GM15510 (cell line): Measurements from ENCODE around the gene PTRH1.

Source experiments
- POLR2A ChIP-seq: IDR thresholded peaks from 3 replicates; pipeline ENCODE4 v1.6.1; 2011; ENCODE audit warnings: borderline replicate concordance; ENCODE audit not compliant: insufficient read length; ENCODE audit errors: extremely low read depth

The PTRH1 gene

GRCh38 chr9:127715470-127716337, at the start of gene PTRH1, which contains the start of gene TTC16:
TSS of gene PTRH1 (minus strand) at chr9:127715663. CDS start at chr9:127715639, 24 bp downstream.
TSS of gene TTC16 (plus strand) at chr9:127716079. CDS start at chr9:127716146, 67 bp downstream.
- TF ChIP-seq POLR2A = peak; percentile 51

GRCh38 chr9:127763918-127764384, 48.5 kb upstream of the PTRH1 start:
- no peak for TF ChIP-seq POLR2A

- no peak for TF ChIP-seq POLR2A
Measured at GRCh38 chr9:127762111-127762676, 46.7 kb upstream of the PTRH1 start.

- no peak for TF ChIP-seq POLR2A
Measured at GRCh38 chr9:127761491-127761956, 46.1 kb upstream of the PTRH1 start.

- no peak for TF ChIP-seq POLR2A
Measured at GRCh38 chr9:127761061-127761460, 45.6 kb upstream of the PTRH1 start.

- no peak for TF ChIP-seq POLR2A
Measured at GRCh38 chr9:127758843-127759242, 43.4 kb upstream of the PTRH1 start.

GRCh38 chr9:127756233-127756632, 40.8 kb upstream of the PTRH1 start:
- TF ChIP-seq POLR2A = no peak

GRCh38 chr9:127755061-127756060, 39.9 kb upstream of the PTRH1 start:
- no peak for TF ChIP-seq POLR2A

GRCh38 chr9:127754099-127755060, 38.9 kb upstream of the PTRH1 start:
- TF ChIP-seq POLR2A = no peak

GRCh38 chr9:127753622-127754021, 38.2 kb upstream of the PTRH1 start:
- no peak for TF ChIP-seq POLR2A

- no peak for TF ChIP-seq POLR2A
Measured at GRCh38 chr9:127753148-127753547, 37.7 kb upstream of the PTRH1 start.

- TF ChIP-seq POLR2A = no peak
Measured at GRCh38 chr9:127751269-127752054, 36.0 kb upstream of the PTRH1 start.
